ENCODE measurements around the gene RALGAPA2.

The RALGAPA2 gene

DNA sequence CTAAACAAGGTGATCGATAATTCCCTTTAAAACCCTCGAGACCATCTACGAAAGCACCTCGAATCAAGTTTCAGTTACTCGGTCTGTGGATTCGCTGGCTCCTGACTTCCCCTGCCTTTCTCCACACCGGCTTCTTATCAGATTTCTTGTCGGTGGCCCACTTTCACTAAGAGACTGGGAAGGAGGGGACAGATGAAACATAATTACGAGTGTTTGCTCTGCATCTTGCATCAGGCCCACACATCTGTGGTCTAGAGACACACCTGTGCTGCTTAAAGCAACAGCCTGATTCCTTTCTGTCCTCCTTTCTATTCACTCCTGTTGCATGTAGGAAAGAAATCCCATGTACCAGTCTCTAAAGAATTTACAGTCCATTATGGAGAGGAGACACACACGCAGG, 306.8 kb downstream of the RALGAPA2 start:
- DNase-seq (ENCODE audit: low read depth in 2 of 2) = no peak

DNA sequence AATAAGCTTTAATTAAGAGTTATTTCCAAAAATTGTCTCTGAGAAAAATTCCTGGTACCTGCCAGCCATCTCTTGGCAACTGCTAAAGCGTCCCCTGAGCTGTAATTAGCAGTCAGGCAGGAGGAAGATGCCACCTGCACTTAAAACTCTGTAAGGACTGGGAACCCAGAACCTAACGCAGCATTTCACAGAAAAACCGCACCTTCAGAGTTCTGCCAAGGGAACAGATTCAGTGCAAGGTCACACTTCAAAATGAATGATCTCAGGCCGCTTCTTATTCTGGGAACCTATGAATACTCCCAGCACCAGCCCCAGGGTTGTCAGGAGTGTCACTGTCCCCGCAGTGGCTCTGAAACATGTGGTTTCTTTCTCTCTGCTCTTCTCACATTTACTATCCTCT, 307.8 kb downstream of the RALGAPA2 start:
- DNase-seq (ENCODE audit: low read depth in 2 of 2) = no peak

DNA sequence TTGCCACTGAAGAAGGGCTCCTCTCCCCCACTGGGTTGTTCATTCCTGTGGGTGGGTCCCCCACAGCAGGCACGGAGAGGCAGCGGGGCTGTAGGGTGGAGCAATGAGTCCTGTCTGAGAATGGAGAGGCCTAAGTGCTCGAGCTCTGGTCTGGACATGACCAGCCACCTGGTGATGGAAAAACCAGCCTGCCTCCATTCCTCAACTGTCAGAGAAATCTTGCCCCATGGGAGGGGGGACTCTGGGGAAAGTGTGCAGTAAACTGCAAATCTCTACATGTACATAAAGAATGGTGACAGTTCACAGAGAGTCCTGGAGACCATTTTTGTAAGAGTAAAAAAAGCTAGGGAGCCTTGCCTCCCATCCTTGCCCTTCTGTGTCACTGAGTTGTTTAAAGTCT, 310.5 kb downstream of the RALGAPA2 start:
- no peak for DNase-seq (ENCODE audit: low read depth in 2 of 2)

DNA sequence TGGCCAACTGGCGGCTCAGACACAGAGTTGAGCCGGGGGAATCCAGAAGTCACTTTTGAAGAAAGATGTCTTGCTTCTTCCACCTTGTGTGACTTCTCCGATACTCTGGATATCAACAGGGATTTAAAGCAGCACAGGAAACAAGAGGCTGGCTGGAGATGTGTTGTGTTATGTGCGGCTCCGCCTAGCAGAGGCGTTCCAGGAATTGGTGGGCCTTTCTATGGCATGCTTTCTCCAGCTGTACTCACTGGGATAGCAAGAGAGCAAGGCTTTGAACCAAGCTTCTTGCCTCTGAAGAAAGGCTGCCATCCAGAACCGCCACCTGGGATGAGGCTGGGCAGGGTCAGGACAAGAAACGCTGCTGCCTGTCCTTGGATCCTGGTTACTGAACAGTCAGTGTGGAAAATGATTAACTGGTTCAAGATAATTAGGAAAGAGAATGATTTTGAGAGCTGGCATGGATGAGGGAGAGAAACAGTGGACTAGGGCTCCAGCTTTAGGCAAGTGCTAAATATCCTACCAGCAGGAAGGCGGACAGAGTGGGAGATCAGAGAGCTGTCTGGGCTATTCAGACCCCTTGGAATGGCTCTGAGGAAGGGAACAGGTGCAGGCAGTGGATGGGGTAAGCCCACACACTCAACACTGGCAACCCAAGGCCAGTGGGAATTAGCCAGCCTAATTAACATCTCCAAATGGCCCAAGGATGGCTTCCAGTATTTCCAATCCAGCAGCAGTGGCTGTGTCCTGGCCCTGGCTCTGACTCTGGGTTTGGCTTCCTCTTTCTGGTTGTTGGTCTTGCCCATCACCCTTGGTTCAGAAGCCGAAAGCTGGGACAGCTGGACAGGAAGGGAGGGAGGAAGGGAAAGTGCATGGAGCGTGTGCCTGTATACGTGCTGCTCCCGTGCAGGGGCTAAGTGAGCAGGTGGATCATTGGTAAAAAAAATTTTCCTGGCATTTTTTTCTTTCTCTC, 312.6 kb downstream of the RALGAPA2 start:
- DNase-seq (ENCODE audit: low read depth in 2 of 2) = no peak

DNA sequence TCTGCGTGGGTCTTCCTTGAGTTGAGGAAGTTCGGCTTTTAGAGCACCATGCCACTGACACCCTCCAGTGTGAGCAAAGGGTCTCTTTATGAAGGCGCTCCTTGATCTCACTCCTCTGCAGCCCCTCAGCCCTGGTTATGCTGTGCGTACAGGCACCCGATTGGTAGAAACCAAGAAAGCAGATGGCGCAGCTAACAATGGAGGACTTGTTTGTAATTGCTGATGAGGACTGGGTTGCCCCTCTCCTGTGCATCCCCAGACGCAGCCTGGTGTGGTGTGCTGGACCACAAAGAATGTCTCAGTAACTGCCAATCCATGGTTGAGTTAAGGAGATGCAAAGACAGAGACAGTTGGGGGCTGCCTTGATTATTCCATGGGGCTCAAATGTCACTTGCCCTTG, 314.3 kb downstream of the RALGAPA2 start:
- DNase-seq (ENCODE audit: low read depth in 2 of 2) = no peak

DNA sequence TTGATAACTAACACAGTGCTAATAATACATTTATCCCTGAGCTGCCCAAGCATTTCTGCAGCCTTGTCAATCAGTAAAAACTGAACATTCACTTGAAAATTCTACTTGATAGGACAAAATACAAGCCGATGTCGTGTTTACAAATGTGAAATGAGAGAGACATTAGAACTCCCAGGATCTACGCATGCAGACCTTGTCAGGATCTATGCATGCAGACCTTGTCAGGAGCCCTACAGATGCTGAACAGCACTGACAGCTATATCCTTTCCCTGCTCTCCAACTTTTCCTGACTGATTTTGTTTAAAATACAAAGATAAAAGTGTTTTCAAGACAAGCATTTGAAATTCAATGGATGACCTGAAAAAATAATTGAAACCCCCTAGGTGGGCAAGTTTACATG, 315.6 kb downstream of the RALGAPA2 start:
- no peak for DNase-seq (ENCODE audit: low read depth in 2 of 2)

GRCh38 chr20:20395903-20396568, 316.4 kb downstream of the RALGAPA2 start:
- DNase-seq (ENCODE audit: low read depth in 2 of 2) = no peak

GRCh38 chr20:20395087-20395486, 317.4 kb downstream of the RALGAPA2 start:
- no peak for DNase-seq (ENCODE audit: low read depth in 2 of 2)

- no peak for DNase-seq (ENCODE audit: low read depth in 2 of 2)
Observed at GRCh38 chr20:20393207-20394120, 319.0 kb downstream of the RALGAPA2 start.

DNA sequence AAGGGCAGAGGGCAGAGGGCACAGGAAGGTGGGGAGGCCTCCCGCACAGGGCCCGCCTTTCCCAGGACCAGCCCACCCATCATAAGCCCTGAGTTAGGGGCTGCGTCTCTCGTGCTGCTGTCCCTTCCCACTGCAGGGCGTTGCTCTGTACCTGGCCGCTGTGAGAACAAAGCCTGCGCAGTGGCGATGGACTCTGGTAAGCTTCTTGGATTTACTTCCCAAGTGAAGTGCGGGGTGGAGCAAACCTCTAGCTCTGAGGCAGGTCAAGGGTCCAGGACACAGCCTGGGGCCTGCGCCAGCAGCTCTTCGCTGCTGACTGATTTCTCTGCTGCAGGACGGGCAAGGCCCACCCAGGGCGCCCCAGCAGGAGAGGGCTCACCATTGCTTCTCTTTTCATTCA, 320.7 kb downstream of the RALGAPA2 start:
- no peak for DNase-seq (ENCODE audit: low read depth in 2 of 2)

GRCh38 chr20:20391115-20391514, 321.3 kb downstream of the RALGAPA2 start:
- DNase-seq (ENCODE audit: low read depth in 2 of 2) = no peak

DNA sequence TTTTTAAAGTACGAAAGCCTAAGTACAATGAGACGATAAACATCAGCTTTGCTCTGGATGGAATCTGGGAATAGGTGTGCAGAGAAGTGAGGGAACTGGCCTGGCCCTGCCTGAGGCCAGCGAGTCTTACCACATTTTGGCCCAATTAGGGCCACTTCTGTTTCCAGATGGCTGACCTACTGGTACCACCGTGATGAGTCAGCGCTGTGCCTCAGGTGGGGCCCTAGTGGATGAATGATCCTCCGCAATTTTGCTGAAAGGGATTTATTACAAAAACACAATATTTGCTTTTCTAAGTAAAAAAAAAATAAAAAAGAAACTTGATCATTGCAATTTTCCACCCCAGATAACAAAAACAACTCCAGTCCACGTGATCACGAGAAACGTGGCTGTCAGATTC, 322.1 kb downstream of the RALGAPA2 start:
- DNase-seq (ENCODE audit: low read depth in 2 of 2) = no peak

- DNase-seq (ENCODE audit: low read depth in 2 of 2) = no peak
Observed at GRCh38 chr20:20386192-20386591, 326.3 kb downstream of the RALGAPA2 start.

- no peak for DNase-seq (ENCODE audit: low read depth in 2 of 2)
Observed at GRCh38 chr20:20375862-20376261, 336.6 kb downstream of the RALGAPA2 start.

GRCh38 chr20:20373091-20373571, 339.3 kb downstream of the RALGAPA2 start:
- DNase-seq (ENCODE audit: low read depth in 2 of 2) = no peak

DNA sequence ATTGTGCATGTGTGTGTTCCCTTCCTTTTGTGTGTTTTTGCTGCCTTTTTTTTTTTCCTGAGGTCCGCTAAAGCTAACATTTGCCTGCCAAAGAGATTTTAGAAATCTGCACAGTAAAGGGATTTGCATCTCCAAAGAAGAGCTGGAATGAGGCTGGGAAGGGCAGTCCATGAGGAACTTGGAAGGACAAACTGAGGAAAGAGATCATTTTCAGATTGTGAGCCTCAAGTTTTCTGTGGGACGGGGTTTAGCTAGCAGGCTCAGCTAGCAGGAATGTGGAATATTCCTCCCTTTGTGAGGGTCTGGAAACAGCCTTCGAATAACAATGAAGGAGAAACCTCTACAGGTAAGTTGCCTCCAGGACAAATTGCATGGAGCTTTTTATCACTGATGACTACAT, 340.8 kb downstream of the RALGAPA2 start:
- DNase-seq (ENCODE audit: low read depth in 2 of 2) = no peak

GRCh38 chr20:20371083-20371482, 341.4 kb downstream of the RALGAPA2 start:
- DNase-seq (ENCODE audit: low read depth in 2 of 2) = no peak

- DNase-seq (ENCODE audit: low read depth in 2 of 2) = no peak
Observed at GRCh38 chr20:20370094-20370575, 342.3 kb downstream of the RALGAPA2 start.

DNA sequence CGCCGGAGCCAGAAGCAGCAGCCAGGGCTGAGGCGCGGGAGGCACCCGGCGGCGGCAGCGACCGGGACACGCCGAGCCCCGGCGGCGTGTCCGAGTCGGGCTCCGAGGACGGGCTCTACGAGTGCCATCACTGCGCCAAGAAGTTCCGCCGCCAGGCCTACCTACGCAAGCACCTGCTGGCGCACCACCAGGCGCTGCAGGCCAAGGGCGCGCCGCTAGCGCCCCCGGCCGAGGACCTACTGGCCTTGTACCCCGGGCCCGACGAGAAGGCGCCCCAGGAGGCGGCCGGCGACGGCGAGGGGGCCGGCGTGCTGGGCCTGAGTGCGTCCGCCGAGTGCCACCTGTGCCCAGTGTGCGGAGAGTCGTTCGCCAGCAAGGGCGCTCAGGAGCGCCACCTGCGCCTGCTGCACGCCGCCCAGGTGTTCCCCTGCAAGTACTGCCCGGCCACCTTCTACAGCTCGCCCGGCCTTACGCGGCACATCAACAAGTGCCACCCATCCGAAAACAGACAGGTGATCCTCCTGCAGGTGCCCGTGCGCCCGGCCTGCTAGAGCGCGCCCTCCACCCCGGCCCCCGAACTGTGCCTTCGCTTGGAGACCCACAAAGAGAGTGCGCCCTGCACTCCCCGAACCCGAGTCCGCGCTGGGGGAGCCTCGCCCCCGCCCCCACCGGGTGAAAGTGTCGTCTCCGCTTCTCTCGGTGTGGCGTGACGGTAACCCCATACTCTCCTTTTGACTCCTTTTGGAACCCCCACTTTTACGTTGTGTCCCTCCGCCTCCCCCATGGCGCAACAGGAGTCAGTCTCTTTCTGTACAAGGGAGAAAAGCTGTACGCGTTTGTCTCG, 343.0 kb downstream of the RALGAPA2 start:
- no peak for DNase-seq (ENCODE audit: low read depth in 2 of 2)

GRCh38 chr20:20368418-20369249, 343.8 kb downstream of the RALGAPA2 start:
- no peak for DNase-seq (ENCODE audit: low read depth in 2 of 2)
